ENCODE results near the gene KLRD1.
"Not testable (repeated sequence)": the region's sequence is repeated elsewhere in the genome, so short reads cannot be mapped to it uniquely, and the experiment has no call there.

KLRD1 gene, protein sequence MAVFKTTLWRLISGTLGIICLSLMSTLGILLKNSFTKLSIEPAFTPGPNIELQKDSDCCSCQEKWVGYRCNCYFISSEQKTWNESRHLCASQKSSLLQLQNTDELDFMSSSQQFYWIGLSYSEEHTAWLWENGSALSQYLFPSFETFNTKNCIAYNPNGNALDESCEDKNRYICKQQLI

DNA sequence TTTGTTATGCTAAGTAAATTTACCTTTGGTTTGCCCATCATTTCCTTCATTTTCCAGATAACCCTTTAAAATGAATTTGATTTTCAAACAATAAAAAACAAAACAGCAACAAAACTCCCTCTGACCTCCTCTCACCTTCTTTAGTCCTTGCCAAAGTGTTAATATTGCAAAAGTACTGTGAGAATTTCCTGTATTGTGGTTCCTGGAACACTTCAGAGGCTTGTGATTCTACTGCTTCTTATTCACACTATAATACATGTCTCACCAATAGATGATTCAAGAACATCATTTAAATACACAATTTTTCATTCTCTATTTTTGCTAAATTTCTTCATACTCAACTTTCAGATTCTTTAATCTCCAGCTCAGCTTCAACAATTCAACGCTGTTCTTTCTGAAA, at the start of gene KLRD1:
TSS of gene KLRD1 (plus strand) at position 241 of the 400 bp plus-strand sequence. CDS start 208 bp downstream, outside the sequence.
- no peak for DNase-seq

DNA sequence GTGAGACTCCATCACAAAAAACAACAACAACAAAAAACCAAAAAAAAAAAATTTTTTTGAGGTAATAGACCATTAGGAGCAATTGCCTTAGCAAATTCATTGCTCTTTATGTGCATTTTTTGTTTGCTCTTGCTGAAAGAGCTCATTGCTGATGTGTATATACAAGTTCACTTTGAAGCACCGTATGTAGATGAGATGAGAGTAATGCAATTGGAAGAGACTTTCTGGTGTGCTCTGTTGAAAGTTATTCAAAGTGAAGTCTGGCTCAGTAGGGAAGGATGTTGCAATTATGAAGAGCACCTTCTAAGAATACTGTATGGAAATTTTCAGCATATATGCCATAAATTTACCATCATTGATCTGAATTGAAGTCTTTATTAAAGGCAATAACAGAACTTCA, 46.7 kb upstream of the KLRD1 start:
- no peak for DNase-seq

DNA sequence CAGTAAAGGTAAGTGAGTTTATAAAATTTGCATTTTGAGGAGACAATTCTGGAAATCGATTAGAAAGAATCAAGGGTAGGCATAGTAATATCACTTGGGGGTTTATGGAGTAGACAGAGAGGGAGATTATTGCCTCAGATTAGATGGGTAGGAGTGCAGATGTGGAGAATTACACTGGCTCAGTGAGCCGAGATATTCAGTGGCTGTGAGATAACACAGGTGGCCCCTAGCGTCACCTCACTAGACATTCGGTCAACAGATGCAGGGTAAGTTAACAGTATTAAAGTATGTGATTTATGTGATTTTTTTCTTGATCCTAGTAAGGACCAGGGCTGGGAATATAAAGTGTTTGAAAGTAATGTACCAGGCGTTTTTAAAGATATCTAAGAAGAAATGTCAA, 39.6 kb upstream of the KLRD1 start:
- no peak for DNase-seq

DNA sequence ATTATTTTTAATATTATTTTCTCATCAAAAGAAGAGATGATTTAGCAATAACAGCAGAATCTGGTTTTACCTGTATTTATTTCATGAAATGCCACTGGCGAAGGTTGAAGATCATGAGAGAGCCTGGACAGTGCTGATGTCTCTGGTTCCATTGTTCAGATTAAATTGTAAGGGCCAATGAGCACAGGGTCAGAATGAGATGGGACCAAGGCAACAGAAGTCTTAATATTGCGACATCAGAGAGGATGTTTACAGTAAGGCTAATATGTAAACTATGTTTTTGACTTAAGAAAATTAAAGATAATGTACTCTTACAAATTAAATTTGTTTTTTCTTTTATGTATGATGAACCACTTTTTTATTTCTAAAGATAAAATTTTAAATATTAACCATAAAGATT, 35.2 kb upstream of the KLRD1 start:
- DNase-seq, result no peak

DNA sequence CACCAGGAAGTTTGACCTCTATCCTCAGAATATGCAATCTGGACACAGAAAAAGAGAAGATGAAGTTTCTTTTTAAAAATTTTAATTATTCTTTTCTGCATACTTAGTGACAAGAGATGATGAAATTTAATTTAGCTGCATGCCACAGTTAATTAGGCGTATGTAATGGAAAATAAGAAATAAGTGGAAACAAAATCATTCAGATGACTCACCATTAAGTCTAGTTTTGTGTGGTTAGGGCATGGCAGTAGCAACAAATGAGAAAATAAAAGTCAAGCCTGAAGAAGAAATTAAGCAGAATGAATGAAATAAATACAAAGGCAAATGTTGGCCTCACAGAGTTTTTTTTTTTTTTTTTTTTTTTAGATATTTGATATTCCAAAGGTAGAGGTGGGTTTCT, 30.9 kb upstream of the KLRD1 start:
- no peak for DNase-seq

DNA sequence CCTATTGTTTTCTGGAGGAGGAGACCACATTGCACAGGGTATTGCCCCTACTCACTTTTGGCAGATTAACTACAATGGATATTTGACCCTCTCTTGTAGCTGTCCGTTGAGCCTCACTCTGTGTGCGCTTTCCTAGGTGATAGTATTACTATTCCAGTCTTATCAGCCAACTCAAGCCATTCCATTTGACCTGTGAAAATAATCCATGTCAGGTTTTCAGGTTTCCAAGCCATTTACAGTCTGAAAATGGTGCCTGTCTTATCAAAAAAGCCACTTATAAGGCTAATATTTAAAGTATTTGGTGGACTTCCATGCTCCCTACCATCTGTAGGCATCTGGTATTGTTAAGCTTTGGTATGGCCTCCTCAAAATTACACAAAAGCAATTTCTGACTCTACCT, 29.6 kb upstream of the KLRD1 start:
- DNase-seq, result no peak

DNA sequence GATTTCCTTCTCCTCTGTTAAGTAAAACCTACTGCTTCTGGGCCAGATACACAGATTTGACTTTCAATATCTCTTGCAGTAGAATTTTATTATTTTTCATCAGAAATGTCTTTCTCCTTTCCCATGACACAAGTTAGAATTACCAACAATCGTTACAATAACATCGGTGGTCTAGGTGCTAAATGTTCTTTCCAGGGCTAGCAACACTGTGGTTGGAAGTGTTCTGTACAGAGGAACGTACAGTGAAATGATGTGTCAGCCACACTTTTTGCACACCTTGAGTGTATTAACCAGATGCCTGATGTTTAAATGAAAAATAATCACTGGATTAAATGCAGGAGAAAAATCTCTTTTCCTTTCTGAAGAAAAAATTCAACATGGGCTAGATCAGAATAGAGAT, 27.7 kb upstream of the KLRD1 start:
- no peak for DNase-seq

DNA sequence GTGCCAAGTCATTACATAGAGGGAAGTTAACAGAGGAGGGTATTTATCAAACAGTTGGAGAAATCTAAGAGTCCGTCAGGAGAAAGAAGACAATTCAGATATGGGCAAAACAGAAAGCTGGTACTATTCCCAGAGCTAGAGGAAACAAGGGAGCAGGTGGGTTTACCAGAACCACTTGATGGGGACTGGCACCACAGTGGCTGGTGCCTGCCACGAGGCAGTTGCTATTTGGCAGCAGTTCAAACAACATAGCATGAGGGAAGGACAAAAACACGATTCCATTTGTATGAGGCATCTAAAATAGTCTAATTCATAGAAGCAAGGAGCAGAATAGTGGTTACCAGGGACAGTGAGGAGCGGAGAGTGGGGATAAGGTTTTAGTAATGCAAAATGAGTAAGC, 24.6 kb upstream of the KLRD1 start:
- DNase-seq, result no peak

DNA sequence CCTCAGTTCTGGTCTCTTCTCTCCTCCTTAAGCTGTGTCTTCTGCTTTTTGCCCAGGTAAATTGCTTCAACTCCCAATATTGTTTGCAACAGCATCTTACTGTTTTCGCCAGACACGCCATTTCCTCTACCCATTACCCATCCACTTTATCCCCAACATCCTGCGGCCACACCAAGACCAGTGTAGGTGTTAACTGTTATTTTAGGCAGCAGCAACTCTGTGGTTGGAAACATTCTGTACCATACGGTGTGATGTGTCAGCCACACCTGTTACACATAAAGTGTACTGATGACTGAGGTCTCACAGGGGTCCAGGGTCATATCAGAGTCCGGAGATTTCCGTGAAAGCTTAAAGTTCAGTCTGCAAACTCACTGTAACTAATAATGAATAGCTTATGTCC, 21.8 kb upstream of the KLRD1 start:
- DNase-seq, result no peak

DNA sequence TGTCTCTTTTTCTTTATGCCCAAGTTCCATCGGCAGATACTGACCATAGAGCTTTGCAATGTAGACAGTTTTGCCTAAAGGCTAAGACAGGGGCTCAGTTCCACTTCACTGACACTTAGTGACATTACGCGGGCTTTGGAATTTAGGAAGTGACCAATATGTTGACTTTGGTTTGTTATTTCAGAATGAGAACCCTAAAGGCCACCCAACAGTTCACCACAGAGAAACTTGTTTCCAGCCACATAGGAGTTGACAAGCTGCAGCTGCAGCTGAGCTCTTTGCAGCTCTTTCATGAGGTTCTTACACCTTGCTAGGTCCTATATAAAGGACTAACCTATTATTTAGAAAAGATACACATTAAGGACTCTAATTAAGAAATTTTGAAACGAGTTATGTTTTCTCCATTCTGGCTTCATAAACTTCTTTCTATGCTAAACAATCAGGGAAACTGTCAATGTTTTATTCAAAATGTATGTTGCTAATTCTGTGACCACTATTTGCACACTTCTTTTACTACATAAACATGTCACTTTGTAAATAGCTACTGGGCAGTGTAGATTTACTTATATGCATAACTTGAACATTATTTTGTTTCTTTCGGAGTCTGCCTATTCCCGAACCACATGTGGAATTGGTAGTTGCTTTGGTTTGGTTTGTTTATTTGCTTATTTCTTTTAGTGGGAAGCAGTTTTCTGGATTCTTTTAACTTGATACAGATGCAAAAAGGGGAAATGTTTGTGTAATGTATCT, 18.5 kb upstream of the KLRD1 start:
- DNase-seq, result no peak

DNA sequence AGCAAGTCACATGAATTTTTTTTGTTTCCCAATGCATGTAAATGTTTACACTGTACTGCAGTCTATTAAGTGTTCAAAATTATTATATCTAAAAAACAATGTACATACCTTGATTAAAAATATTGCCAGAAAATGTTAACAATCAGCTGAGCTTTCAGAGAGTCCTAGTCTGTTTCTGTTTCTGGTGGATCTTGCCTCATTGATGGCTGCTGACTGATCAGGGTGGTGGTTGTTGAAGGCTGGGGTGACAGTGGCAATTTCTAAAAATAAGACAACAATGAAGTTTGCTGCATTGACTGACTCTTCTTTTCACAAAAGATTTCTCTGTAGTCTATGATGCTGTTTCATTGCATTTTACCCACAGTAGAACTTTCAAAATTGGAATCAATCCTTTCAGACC, 16.6 kb upstream of the KLRD1 start:
- DNase-seq, result no peak

DNA sequence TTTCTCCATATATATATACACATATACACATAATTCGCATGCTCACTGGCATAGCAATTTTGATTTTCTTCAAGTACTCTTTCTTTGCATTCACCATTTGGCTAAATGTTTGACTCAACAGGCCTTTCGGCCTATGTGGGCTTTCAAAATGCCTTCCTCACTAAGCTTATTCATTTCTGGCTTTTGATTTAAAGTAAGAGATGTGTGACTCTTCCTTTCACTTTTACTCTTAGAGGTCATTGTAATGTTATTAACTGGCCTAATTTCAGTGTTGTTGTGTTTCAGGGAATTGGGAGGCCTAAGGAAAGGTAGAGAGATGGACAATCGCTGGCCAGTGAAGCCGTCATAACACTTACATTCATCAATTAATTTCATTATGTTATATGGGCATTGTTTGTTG, 14.5 kb upstream of the KLRD1 start:
- DNase-seq, result no peak

DNA sequence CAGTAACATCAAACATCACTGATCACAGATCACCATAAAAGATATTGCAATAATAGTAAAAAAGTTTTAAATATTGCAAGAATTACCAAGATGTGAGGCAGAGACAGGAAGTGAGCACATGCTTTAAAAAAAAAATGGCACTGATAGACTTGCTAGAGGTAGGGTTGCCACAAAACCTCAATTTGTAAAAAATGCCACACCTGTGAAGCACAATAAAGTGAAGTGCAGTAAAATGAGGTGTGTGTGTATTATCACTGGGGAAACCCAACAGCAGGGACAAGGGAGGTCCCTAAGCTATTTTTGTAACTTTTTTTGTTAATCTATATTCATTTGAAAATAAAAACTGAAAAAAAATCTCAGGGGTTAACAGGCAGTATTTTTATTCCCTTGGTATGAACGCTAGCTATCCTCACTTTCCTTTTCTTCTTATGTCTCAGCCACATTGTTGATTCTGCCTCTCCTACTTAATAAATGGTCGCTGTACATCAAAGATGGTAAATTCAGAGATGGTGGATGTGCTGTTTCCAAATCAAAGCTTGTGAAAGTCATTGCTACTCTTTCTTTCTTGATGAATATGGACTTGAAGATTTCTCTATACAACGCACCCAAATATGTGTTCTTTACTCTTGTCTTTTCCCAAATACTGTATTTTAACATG, 14.0 kb upstream of the KLRD1 start:
- DNase-seq, result no peak

DNA sequence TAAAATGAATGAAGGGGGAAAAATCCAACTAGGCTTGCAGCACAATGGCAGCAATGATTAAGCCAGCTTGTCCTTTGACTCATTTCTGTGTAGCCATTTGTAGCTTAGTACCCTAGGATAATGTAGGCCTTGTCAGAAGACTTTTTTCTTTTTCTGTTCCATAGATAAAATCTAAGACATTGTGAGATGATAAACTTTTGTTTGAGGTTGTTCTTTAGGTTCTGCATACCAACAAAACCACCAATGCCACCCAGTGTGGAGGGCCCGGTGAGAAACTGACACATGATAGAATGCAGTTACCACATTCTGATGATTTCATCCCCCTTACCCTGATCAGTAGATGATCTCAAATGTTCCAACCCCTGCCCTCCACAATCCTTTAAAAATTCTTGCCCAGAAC, 6.6 kb upstream of the KLRD1 start:
- DNase-seq, result no peak

DNA sequence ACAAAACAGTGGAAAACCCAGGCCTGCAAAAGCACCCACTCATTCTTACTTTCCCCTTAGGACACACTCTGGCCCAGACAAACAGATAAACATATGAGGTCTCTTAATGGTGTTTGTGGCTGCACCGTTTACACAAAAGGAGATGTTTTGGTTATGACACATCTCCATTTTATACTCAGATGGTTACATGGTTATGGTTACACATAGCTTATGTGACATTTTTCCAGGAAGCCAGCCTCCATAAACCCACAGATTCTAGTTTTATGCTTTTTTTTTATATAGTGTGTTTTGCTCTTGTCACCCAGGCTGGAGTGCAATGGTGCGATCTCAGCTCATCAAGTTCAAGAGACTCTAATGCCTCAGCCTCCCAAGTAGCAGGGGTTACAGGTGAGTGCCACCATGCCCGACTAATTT, 3.5 kb upstream of the KLRD1 start:
- no peak for DNase-seq

DNA sequence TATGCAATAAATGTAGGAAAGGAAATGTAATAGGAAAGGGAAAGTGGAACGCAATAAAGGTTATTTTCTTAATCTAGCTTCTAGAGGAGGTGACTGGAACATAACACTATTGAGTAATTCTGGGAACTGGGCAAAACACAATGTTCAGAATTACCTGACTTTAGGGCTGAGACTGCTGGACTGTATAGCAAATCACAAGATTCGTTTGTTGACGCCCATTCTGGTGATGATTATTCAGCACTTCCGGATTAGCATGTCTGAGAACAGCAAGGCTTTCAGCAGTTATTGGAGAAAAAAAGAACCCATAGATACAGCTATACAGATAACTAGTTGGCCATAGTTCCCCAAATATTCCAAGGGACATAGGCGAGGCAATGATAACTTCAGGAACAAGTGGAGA, 2.3 kb upstream of the KLRD1 start:
- no peak for DNase-seq

DNA sequence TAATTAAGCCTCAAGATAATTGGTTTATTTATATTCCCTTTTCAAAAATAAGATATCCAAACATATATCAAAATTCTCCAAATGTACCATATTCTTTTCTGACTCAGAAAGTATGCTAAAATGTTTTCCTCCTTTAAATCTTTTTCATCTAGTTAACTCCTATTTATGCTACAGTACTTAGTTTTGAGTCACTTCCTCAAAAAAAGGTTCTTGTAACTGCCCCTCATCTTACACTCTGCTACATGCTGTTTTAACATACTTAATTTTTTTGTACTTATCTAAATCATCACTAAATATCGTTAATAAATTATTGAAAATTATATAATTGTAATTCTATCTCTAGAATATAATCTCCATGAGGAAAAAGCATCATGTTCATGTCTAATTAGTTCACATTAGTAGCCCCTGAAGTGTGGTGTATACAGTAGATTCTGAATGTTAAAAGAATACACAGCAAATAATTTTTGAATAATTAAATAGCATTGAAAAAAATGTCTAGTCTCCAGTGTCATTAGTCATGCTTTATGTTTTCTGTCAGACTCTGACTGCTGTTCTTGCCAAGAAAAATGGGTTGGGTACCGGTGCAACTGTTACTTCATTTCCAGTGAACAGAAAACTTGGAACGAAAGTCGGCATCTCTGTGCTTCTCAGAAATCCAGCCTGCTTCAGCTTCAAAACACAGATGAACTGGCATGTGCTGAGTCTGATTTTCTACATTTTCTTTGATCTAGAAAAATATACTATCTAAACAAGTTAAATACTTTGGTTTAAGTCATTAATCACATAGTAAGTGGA, 3.5 kb downstream of the KLRD1 start:
- no peak for DNase-seq

DNA sequence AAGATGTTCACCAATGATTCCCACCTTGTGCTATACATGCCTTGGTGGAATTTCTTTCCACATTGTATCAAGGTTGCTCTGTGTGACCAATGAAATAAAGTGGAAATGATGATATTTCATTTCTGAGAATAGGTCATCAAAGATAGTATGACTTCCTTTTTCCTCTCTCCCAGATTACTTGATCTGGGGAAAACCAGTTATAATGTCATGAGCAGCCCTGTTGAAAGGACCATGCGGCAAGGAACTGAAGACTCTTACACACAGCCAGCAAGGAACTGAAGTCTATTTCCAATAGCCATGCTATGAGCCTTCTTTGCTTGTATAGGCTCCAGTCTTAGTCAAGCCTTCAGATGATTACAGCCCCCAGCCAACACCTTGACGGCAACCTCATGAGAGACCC, 11.7 kb downstream of the KLRD1 start:
- DNase-seq, result no peak

DNA sequence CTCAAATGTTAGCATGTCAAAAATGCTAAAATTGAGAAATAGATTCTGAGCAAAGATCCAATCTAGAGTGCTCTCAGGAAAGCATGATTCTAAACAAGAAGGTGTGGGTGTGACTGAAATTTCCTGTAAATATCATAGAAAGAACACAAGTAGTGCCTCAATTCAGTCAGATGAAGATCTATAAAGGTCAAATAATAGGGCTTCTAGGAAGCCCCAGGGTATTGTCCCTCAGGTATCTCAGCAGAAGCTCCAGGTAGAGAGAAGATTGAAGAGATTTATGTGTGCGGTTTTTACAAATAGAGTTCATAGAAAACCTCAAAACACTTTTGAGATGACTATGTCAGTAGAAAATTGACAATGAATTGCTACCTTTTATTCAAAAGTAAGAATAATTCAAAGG, 13.0 kb downstream of the KLRD1 start:
- no peak for DNase-seq

DNA sequence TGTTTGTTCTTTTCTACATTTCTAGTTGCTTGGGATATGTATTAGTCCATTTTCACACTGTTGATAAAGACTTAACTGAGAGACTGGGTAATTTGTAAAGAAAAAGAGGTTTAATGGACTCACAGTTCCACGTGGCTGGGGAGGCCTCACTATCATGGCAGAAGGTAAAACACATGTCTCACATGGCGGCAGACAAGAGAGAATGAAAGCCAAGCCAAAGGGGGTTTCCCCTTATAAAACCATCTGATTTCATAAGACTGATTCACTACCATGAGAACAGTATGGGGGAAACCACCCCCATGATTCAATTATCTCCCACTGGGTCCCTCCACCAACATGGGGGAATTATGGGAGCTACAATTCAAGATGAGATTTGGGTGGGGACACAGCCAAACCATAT, 21.0 kb downstream of the KLRD1 start:
- not testable (repeated sequence) for DNase-seq

DNA sequence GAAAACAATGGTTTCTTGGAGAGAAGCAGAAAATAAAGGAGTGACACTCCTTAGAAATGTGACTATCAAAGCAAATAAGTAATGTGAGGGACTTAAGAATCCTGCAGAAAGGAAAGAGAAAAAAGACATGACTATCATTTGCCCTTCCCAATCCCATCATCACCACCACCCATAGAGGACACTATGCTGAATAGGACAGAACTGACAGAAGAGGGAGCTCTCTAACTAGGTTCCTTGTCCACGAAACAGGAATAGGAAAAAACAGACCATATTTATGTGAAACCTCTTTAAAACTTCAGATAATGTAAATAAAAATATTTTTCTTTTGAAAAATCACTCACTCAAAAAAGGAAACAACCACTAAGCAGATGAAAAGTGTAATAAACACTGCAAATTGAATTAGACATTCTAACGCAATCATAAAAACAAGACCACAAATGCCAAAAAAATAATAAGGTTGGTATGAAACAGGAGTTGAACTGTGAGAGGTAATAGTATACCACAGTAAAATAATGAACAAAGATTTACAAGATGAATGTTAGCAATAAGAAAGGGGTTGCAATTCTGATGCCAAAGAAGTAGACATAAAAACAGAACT, 24.1 kb downstream of the KLRD1 start:
- DNase-seq, result peak; percentile 44

DNA sequence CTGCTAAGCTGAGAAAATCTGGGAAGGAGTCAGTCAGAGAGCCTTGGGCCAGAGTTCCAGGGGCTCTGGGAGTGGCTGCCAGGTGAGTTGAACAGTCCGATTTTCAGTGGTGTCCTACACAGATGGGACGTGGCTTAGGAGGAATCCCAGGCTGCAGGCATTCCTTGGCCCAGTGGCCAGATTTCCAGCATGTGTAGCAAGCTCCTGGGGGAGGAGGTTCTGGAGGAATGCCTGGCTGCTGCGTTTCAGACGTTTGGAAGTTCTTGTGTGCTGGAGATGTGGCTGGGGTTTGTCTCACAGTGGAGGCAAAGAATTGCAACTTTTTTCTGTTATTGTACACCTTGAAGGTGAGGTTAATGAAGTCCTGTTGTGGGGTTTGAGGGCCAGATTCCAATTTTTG, 28.5 kb downstream of the KLRD1 start:
- not testable (repeated sequence) for DNase-seq

DNA sequence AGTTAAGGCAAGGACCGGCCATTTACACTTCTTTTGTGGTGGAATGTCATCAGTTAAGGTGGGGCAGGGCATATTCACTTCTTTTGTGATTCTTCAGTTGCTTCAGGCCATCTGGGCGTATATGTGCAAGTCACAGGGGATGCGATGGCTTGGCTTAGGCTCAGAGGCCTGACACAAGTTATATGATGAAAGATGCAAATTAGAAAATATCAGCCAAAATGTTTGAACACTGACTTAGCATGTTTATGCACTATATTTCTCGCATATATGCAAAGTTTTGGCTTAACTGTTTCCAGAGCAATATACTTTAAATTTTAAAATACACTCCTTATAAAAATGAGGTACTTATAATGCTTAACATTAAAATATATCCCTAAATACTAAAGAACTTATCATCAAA, 30.8 kb downstream of the KLRD1 start:
- not testable (repeated sequence) for DNase-seq
